Vagina (tissue), 2 donors: ENCODE results near the gene KCNA2. TPM values are rescaled to one million over a fixed set of nuclear protein-coding genes. Genes with fewer than 3 reads are reported as not detected.

Experiments
- DNase-seq, 2 donors: peaks; one replicate each; pipeline ENCODE4 v3.0.0-alpha.2; 2017; ENCODE audit errors: extremely low spot score in 2 of 2
- H3K27ac ChIP-seq: fragments of 200-600 bp; sonication (generic); one replicate; pipeline ENCODE4 v1.5.1; 2019
- H3K27me3 ChIP-seq: fragments of 200-600 bp; sonication (generic); one replicate; pipeline ENCODE4 v1.5.1; 2019
- H3K36me3 ChIP-seq, 2 donors: fragments of 200-600 bp; sonication (generic); one replicate each; pipeline ENCODE4 v1.5.1; 2017 to 2019
- H3K4me1 ChIP-seq: fragments of 200-600 bp; sonication (generic); one replicate; pipeline ENCODE4 v1.5.1; 2019
- H3K4me3 ChIP-seq, 2 donors: fragments of 200-600 bp; sonication (generic); 1 replicate in 1 of 2; 2 replicates in 1 of 2; pipeline ENCODE4 v1.5.1; 2016 to 2019
- H3K9me3 ChIP-seq: fragments of 200-600 bp; sonication (generic); one replicate; pipeline ENCODE4 v1.5.1; 2019
- CTCF ChIP-seq, 3 experiments: fragments of 450-650 bp in 2 of 3; fragments of 200-600 bp in 1 of 3; sonication (generic) in 1 of 3; IDR thresholded peaks; one replicate each; pipeline ENCODE4 v1.5.1; 2017 to 2019; ENCODE audit warnings: antibody characterized with exemption in 3 of 3, mild to moderate bottlenecking in 2 of 3, moderate library complexity in 2 of 3
- POLR2A ChIP-seq, 2 donors: fragments of 450-650 bp; IDR thresholded peaks; one replicate each; pipeline ENCODE4 v1.6.1; 2017; ENCODE audit warnings: antibody characterized with exemption in 2 of 2, mild to moderate bottlenecking in 2 of 2, moderate library complexity in 2 of 2
- POLR2AphosphoS5 ChIP-seq, 2 donors: sonication (generic); formaldehyde crosslinking; IDR thresholded peaks; one replicate each; pipeline ENCODE4 v1.9.0; 2017; ENCODE audit warnings: antibody characterized with exemption in 2 of 2, mild to moderate bottlenecking in 2 of 2, low read depth in 1 of 2; ENCODE audit not compliant: insufficient read depth in 1 of 2
- intact Hi-C: fragments of 100-400 bp; cut with DNase I; formaldehyde crosslinking; loops from one replicate; pipeline ENCODE4 v1.15.1; 2023
- total RNA-seq: library from RNA; depleted of rRNA; stranded (reverse); fragments of >200 nt; gene quantifications from one replicate; pipeline ENCODE4 v1.2.3, GENCODE V29; 2016

Gene KCNA2
- total RNA-seq, 1 donor from 2014 or later, result 0.74 TPM

- no peak overlapping the region for H3K27ac ChIP-seq
- H3K36me3 ChIP-seq, result no peaks in the 10 kb centered on the region
- no peaks in the 10 kb centered on the region for H3K4me1 ChIP-seq
- no peaks in the 10 kb centered on the region for H3K9me3 ChIP-seq
- no peak overlapping the region for H3K4me3 ChIP-seq
- no peak for DNase-seq
- TF ChIP-seq POLR2A (IDR thresholded peaks at IDR 0.05), result no peak
- no peak for TF ChIP-seq POLR2AphosphoS5 (IDR thresholded peaks at IDR 0.05; ENCODE audit: insufficient read depth in 1 of 2, low read depth in 1 of 2)
- TF ChIP-seq CTCF (IDR thresholded peaks at IDR 0.05), result no peak
- no peaks in the 10 kb centered on the region for H3K27me3 ChIP-seq
- intact Hi-C loops, result no loop called here
These were observed 43.1 kb downstream of the KCNA2 start for GRCh38 chr1:110563089-110563488.

GRCh38 chr1:110561596-110561995 lies 44.6 kb downstream of the KCNA2 start:
- Histone ChIP-seq H3K27ac (no peak overlapping the region), H3K36me3 (no peaks in the 10 kb centered on the region), H3K4me3 (no peak overlapping the region), H3K27me3 (no peaks in the 10 kb centered on the region), H3K9me3 (no peaks in the 10 kb centered on the region), H3K4me1 (no peaks in the 10 kb centered on the region)
- TF ChIP-seq POLR2A (IDR thresholded peaks at IDR 0.05) (no peak), CTCF (IDR thresholded peaks at IDR 0.05) (no peak), POLR2AphosphoS5 (IDR thresholded peaks at IDR 0.05; ENCODE audit: insufficient read depth in 1 of 2, low read depth in 1 of 2) (no peak)
- no peak for DNase-seq
- intact Hi-C loops, result no loop called here

- no peak for DNase-seq
These were observed 47.0 kb downstream of the KCNA2 start for GRCh38 chr1:110559157-110559556.

GRCh38 chr1:110557481-110557880 lies 48.7 kb downstream of the KCNA2 start:
- no peaks in the 10 kb centered on the region for H3K27me3 ChIP-seq
- TF ChIP-seq CTCF (IDR thresholded peaks at IDR 0.05) (no peak), POLR2AphosphoS5 (IDR thresholded peaks at IDR 0.05; ENCODE audit: insufficient read depth in 1 of 2, low read depth in 1 of 2) (no peak), POLR2A (IDR thresholded peaks at IDR 0.05) (no peak)
- no peak overlapping the region for H3K4me3 ChIP-seq
- intact Hi-C loops, result no loop called here
- DNase-seq, result no peak
- H3K9me3 ChIP-seq, result no peaks in the 10 kb centered on the region
- no peak overlapping the region for H3K27ac ChIP-seq
- H3K4me1 ChIP-seq, result peaks cover 12% of the 10 kb centered on the region
- no peaks in the 10 kb centered on the region for H3K36me3 ChIP-seq

More at GRCh38 chr1:110559157-110559556, 47.0 kb downstream of the KCNA2 start:
- Histone ChIP-seq H3K27ac (no peak overlapping the region), H3K4me3 (no peak overlapping the region), H3K27me3 (no peaks in the 10 kb centered on the region), H3K4me1 (peaks cover 12% of the 10 kb centered on the region), H3K9me3 (no peaks in the 10 kb centered on the region), H3K36me3 (no peaks in the 10 kb centered on the region)
- TF ChIP-seq CTCF (IDR thresholded peaks at IDR 0.05), result no peak
- no peak for TF ChIP-seq POLR2A (IDR thresholded peaks at IDR 0.05)
- TF ChIP-seq POLR2AphosphoS5 (IDR thresholded peaks at IDR 0.05; ENCODE audit: insufficient read depth in 1 of 2, low read depth in 1 of 2), result no peak
- intact Hi-C loops, result no loop called here

- intact Hi-C loops, result no loop called here
- Histone ChIP-seq H3K36me3 (no peaks in the 10 kb centered on the region), H3K27me3 (no peaks in the 10 kb centered on the region), H3K4me3 (no peak overlapping the region), H3K9me3 (no peaks in the 10 kb centered on the region), H3K27ac (no peak overlapping the region), H3K4me1 (peaks cover 12% of the 10 kb centered on the region)
- no peak for DNase-seq
- TF ChIP-seq POLR2AphosphoS5 (IDR thresholded peaks at IDR 0.05; ENCODE audit: insufficient read depth in 1 of 2, low read depth in 1 of 2) (no peak), CTCF (IDR thresholded peaks at IDR 0.05) (no peak), POLR2A (IDR thresholded peaks at IDR 0.05) (no peak)
These were observed 49.7 kb downstream of the KCNA2 start for GRCh38 chr1:110556471-110556807.
